Fibroblast of lung (primary cell): ENCODE data around the gene DNASE2B. TPM values are rescaled to one million over a fixed set of nuclear protein-coding genes. Genes with fewer than 3 reads are reported as not detected.
"Not testable (repeated sequence)": the region's sequence is repeated elsewhere in the genome, so short reads cannot be mapped to it uniquely, and the experiment has no call there.

ENCODE experiments used
- DNase-seq, 2 donors: peaks; one replicate each; pipeline versions ENCODE4 v3.0.0 to v3.0.0-alpha.2; 2010; ENCODE audit warnings: low read depth in 2 of 2
- H2AFZ ChIP-seq: 2 replicates; pipeline ENCODE4 v1.5.1; 2012; ENCODE audit warnings: low read length, control low read depth, inconsistent platforms
- H3K27ac ChIP-seq: 2 replicates; pipeline ENCODE4 v1.5.1; 2011; ENCODE audit warnings: low read length, control low read depth; ENCODE audit not compliant: insufficient read depth
- H3K27me3 ChIP-seq: 2 replicates; pipeline ENCODE4 v1.5.1; 2011; ENCODE audit warnings: mild to moderate bottlenecking, low read length; ENCODE audit not compliant: control insufficient read depth, insufficient read depth
- H3K36me3 ChIP-seq: 2 replicates; pipeline ENCODE4 v1.5.1; 2011; ENCODE audit warnings: low read length; ENCODE audit not compliant: control insufficient read depth, insufficient read depth
- H3K4me1 ChIP-seq: 2 replicates; pipeline ENCODE4 v1.5.1; 2011; ENCODE audit warnings: low read length; ENCODE audit not compliant: control insufficient read depth, insufficient read depth; ENCODE audit errors: extremely low read depth
- H3K4me2 ChIP-seq: 2 replicates; pipeline ENCODE4 v1.5.1; 2011; ENCODE audit warnings: low read length, control low read depth; ENCODE audit not compliant: insufficient read depth; ENCODE audit errors: extremely low read depth
- H3K4me3 ChIP-seq, 4 experiments: fragments of 200-600 bp in 1 of 4; sonication (generic) in 1 of 4; replicated peaks in 1 of 4; 2 replicates each; pipeline ENCODE4 v1.5.1; 2011 to 2016; ENCODE audit warnings: low read length in 4 of 4, low read depth in 3 of 4, mild to moderate bottlenecking in 3 of 4, control low read depth in 2 of 4, inconsistent platforms in 1 of 4, mixed read lengths in 1 of 4; ENCODE audit not compliant: insufficient read depth in 1 of 4; ENCODE audit errors: control extremely low read depth in 1 of 4
- H3K79me2 ChIP-seq: 2 replicates; pipeline ENCODE4 v1.5.1; 2012; ENCODE audit warnings: mild to moderate bottlenecking, low read length, inconsistent platforms; ENCODE audit not compliant: control insufficient read depth, insufficient read depth
- H3K9ac ChIP-seq: 2 replicates; pipeline ENCODE4 v1.5.1; 2011; ENCODE audit warnings: mild to moderate bottlenecking, low read length, control low read depth; ENCODE audit not compliant: insufficient read depth
- H3K9me3 ChIP-seq: 2 replicates; pipeline ENCODE4 v1.5.1; 2012; ENCODE audit warnings: low read depth, low read length; ENCODE audit not compliant: control insufficient read depth, insufficient read depth
- H4K20me1 ChIP-seq: 2 replicates; pipeline ENCODE4 v1.5.1; 2011; ENCODE audit warnings: low read length; ENCODE audit not compliant: control insufficient read depth, insufficient read depth; ENCODE audit errors: extremely low read depth
- EZH2 ChIP-seq: IDR thresholded peaks from 2 replicates; pipeline ENCODE4 v1.5.1; 2012; ENCODE audit warnings: low read length, control low read depth, mild to moderate bottlenecking; ENCODE audit errors: missing control alignments
- polyA plus RNA-seq, 2 donors: library from polyadenylated mRNA; depleted of rRNA in 1 of 2; stranded (reverse) in 1 of 2; unstranded in 1 of 2; fragments of >200 nt; gene quantifications; 2 replicates each; pipeline ENCODE4 v1.2.1, GENCODE V29; 2011 to 2012; ENCODE audit warnings: missing spikeins in 1 of 2
- total RNA-seq: library from RNA; depleted of rRNA; stranded (reverse); fragments of >200 nt; gene quantifications from 2 replicates; pipeline ENCODE4 v1.2.1, GENCODE V29; 2014
- TF ChIP-seq, protein P1 (sequence below), 2 donors: IDR thresholded peaks in 1 of 2; conservative IDR thresholded peaks in 1 of 2; 1 replicate in 1 of 2; 2 replicates in 1 of 2; pipeline ENCODE4 v1.5.1; 2011 to 2012; ENCODE audit warnings: low read length in 2 of 2, control low read depth in 1 of 2, inconsistent platforms in 1 of 2, low read depth in 1 of 2, mild to moderate bottlenecking in 1 of 2

The DNASE2B gene
- total and polyA plus RNA-seq, 2 donors (not counting 1 experiment from before 2014, with no cell fraction given) = not detected

DNA sequence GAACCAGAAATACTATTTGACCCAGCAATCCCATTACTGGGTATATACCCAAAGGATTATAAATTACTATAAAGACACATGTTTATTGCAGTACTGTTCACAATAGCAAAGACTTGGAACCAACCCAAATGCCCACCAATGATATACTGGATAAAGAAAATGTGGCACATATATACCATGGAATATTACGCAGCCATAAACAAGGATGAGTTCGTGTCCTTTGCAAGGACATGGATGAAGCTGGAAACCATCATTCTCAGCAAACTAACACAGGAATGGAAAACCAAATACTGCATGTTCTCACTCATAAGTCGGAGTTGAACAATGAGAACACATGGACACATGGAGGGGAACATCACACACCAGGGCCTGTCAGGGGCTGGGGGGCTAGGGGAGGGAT, 50.4 kb downstream of the DNASE2B start:
- not testable (repeated sequence) for H3K4me2 ChIP-seq, H3K27me3 ChIP-seq, H2AFZ ChIP-seq, H3K9ac ChIP-seq, DNase-seq, H3K36me3 ChIP-seq, H3K9me3 ChIP-seq, H3K4me1 ChIP-seq, H4K20me1 ChIP-seq, H3K27ac ChIP-seq, H3K79me2 ChIP-seq, H3K4me3 ChIP-seq

DNA sequence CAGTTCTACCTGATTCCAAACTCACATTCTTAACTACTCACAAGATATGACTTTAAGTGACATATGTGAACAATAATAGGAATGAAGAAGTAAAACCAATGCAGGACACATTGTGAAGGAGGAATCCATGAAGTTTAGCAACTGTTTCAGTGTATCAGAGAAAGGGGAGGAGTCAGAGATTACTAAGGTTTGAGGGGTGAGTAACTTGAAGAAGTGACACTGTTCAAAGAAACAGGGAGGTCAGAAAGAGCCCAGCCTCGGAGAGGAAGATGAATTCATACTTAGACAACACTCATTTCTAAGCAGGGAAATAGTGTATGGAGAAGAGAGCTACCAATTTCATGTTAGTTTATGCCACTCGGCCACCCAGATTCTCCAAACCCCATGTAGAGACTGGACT, 52.6 kb downstream of the DNASE2B start:
- DNase-seq = no peak
- Histone ChIP-seq H2AFZ (peak overlapping the region; percentile 0), H4K20me1 (no peaks in the 10 kb centered on the region), H3K4me2 (no peak overlapping the region), H3K4me1 (no peaks in the 10 kb centered on the region), H3K36me3 (no peaks in the 10 kb centered on the region), H3K4me3 (no peak overlapping the region), H3K9me3 (no peaks in the 10 kb centered on the region), H3K27ac (no peak overlapping the region), H3K79me2 (no peaks in the 10 kb centered on the region), H3K9ac (no peak overlapping the region), H3K27me3 (no peaks in the 10 kb centered on the region)
- TF ChIP-seq, protein P1, sequence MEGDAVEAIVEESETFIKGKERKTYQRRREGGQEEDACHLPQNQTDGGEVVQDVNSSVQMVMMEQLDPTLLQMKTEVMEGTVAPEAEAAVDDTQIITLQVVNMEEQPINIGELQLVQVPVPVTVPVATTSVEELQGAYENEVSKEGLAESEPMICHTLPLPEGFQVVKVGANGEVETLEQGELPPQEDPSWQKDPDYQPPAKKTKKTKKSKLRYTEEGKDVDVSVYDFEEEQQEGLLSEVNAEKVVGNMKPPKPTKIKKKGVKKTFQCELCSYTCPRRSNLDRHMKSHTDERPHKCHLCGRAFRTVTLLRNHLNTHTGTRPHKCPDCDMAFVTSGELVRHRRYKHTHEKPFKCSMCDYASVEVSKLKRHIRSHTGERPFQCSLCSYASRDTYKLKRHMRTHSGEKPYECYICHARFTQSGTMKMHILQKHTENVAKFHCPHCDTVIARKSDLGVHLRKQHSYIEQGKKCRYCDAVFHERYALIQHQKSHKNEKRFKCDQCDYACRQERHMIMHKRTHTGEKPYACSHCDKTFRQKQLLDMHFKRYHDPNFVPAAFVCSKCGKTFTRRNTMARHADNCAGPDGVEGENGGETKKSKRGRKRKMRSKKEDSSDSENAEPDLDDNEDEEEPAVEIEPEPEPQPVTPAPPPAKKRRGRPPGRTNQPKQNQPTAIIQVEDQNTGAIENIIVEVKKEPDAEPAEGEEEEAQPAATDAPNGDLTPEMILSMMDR (conservative IDR thresholded peaks at IDR 0.05 in 1 of 2, IDR thresholded peaks at IDR 0.05 in 1 of 2; ENCODE audit: low read depth in 1 of 2, low read length in 2 of 2) = no peak
- no peak for TF ChIP-seq EZH2

DNA sequence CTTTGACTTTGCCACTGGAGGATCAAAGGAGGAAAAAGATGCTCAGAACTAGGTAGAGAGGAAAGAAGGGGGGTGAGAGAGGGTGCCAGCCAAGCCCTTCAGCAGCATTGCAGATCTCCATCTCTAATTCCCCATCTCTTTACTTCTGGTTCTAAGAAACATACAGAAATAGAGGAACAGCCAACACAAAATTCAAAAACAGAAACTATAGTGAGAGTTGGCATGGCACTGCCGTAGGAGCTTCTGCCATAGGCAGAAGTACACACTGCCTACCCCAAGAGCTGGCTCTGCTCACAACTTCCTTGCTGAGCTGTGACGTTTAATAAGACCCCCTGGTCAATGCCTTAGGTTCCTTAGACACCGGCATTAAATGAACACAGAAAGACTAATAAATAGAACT, 54.2 kb downstream of the DNASE2B start:
- H3K4me3 ChIP-seq = no peak overlapping the region
- TF ChIP-seq, protein P1 (conservative IDR thresholded peaks at IDR 0.05 in 1 of 2, IDR thresholded peaks at IDR 0.05 in 1 of 2; ENCODE audit: low read depth in 1 of 2, low read length in 2 of 2) = no peak
- no peaks in the 10 kb centered on the region for H4K20me1 ChIP-seq
- no peak overlapping the region for H3K9ac ChIP-seq
- DNase-seq = no peak
- H3K27me3 ChIP-seq = no peaks in the 10 kb centered on the region
- no peaks in the 10 kb centered on the region for H3K79me2 ChIP-seq
- no peak overlapping the region for H3K4me2 ChIP-seq
- H3K4me1 ChIP-seq = no peaks in the 10 kb centered on the region
- no peak overlapping the region for H3K27ac ChIP-seq
- H2AFZ ChIP-seq = no peak overlapping the region
- no peaks in the 10 kb centered on the region for H3K9me3 ChIP-seq
- no peaks in the 10 kb centered on the region for H3K36me3 ChIP-seq
